Natural killer cell (primary cell): ENCODE results near the gene NGEF. TPM values are rescaled to one million over a fixed set of nuclear protein-coding genes. Genes with fewer than 3 reads are reported as not detected.

Source experiments
- ATAC-seq, 3 donors: fragments of 150-1000 bp in 2 of 3; fragments of 200-7000 bp in 1 of 3; cut with Tn5 transposase; 1 replicate in 1 of 3; 2 replicates in 2 of 3; pipeline ENCODE4 v1.10.0; 2021; ENCODE audit warnings: mild to moderate bottlenecking in 2 of 3, moderate library complexity in 2 of 3
- DNase-seq, 2 donors: peaks; one replicate each; pipeline versions ENCODE4 v3.0.0 to v3.0.0-alpha.2; 2013 to 2021; ENCODE audit warnings: mixed read lengths in 1 of 2
- H3K27ac ChIP-seq: one replicate; pipeline ENCODE4 v1.5.1; 2013; ENCODE audit warnings: mild to moderate bottlenecking, low read length
- H3K27me3 ChIP-seq: one replicate; pipeline ENCODE4 v1.6.1; 2013; ENCODE audit warnings: low read length; ENCODE audit not compliant: control insufficient read depth, insufficient read depth
- H3K36me3 ChIP-seq: one replicate; pipeline ENCODE4 v1.6.1; 2013; ENCODE audit warnings: low read length; ENCODE audit not compliant: control insufficient read depth, insufficient read depth
- H3K4me1 ChIP-seq: one replicate; pipeline ENCODE4 v1.6.1; 2013; ENCODE audit warnings: low read length; ENCODE audit not compliant: control insufficient read depth, insufficient read depth
- H3K4me3 ChIP-seq: one replicate; pipeline ENCODE4 v1.5.1; 2013; ENCODE audit warnings: low read length
- H3K9me3 ChIP-seq: one replicate; pipeline ENCODE4 v1.6.1; 2013; ENCODE audit warnings: low read length; ENCODE audit not compliant: control insufficient read depth, insufficient read depth
- H3K27ac Mint-ChIP-seq, 2 donors: one replicate each; pipeline ENCODE4 v1.8.0; 2022; ENCODE audit warnings: mild to moderate bottlenecking in 2 of 2, mixed read lengths in 2 of 2, moderate library complexity in 1 of 2
- H3K27me3 Mint-ChIP-seq, 2 donors: one replicate each; pipeline ENCODE4 v1.8.0; 2022; ENCODE audit warnings: low read depth in 2 of 2, mixed read lengths in 2 of 2
- H3K36me3 Mint-ChIP-seq: one replicate; pipeline ENCODE4 v1.8.0; 2022; ENCODE audit warnings: mixed read lengths
- H3K4me1 Mint-ChIP-seq, 2 donors: one replicate each; pipeline ENCODE4 v1.8.0; 2022; ENCODE audit warnings: mixed read lengths in 2 of 2
- H3K4me3 Mint-ChIP-seq: one replicate; pipeline ENCODE4 v1.8.0; 2022; ENCODE audit warnings: mild to moderate bottlenecking, moderate library complexity, mixed read lengths
- H3K9me3 Mint-ChIP-seq, 2 donors: one replicate each; pipeline ENCODE4 v1.8.0; 2022; ENCODE audit warnings: mixed read lengths in 2 of 2
- CTCF ChIP-seq: fragments of 200-600 bp; IDR thresholded peaks from one replicate; pipeline ENCODE4 v1.8.0; 2022; ENCODE audit warnings: antibody characterized with exemption
- WGBS: methylation state at CpG from one replicate; pipeline ENCODE4 v1.1.7; 2013; ENCODE audit warnings: missing lambda C conversion rate; ENCODE audit not compliant: insufficient coverage; 5-methylcytosine and 5-hydroxymethylcytosine counted together
- intact Hi-C: fragments of 100-400 bp; cut with micrococcal nuclease; formaldehyde crosslinking; loops from one replicate; pipeline ENCODE4 v1.14.2; 2022
- total RNA-seq, 4 donors: library from RNA; stranded (reverse); fragments of 120-200 nt in 1 of 4; gene quantifications; one replicate each; pipeline versions ENCODE4 v1.2.3 to v1.2.4, GENCODE V29; 2013 to 2022

The NGEF gene
- total RNA-seq, 3 donors from 2014 or later (not counting 1 experiment from before 2014, with no cell fraction given) = not detected

GRCh38 chr2:232920055-232920454, 93.0 kb downstream of the NGEF start:
- Histone ChIP-seq H3K4me3 (no peak overlapping the region), H3K27ac (no peak overlapping the region), H3K9me3 (no peaks in the 10 kb centered on the region), H3K4me1 (no peaks in the 10 kb centered on the region), H3K27me3 (no peaks in the 10 kb centered on the region), H3K36me3 (no peaks in the 10 kb centered on the region)
- Mint-ChIP-seq H3K27me3 (peaks cover 21 to 41% of the 10 kb centered on the region in 2 donors), H3K27ac (no peak overlapping the region), H3K4me1 (no peaks in the 10 kb centered on the region), H3K4me3 (no peak overlapping the region), H3K9me3 (no peaks in the 10 kb centered on the region), H3K36me3 (no peaks in the 10 kb centered on the region)
- 70% methylated on average over 11 of the region's 11 CpGs for WGBS
- DNase-seq = no peak
- TF ChIP-seq CTCF = no peak
- intact Hi-C loops = no loop called here
- no peak for ATAC-seq

DNA sequence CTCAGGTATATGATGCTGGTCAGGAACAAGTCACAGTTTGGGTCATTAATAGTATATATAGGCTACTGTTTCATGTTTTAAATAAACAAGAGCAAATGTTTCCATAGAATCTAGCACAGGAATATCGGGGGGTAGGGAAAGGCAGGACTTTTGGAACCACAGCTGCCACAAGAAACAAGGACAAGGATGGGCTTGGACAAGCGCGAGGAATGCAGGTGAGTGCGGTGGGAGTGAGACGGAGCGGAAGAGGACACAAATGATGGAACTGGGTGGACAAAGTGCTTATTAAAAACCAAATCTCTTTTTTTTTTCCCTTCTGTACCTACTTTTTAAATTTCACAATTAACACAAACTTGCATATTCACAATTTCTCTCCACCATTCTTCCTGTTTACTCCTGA, 93.9 kb downstream of the NGEF start:
- H3K4me3 ChIP-seq = no peak overlapping the region
- Mint-ChIP-seq H3K27ac (no peak overlapping the region), H3K36me3 (no peaks in the 10 kb centered on the region), H3K27me3 (peaks cover 20 to 36% of the 10 kb centered on the region in 2 donors), H3K4me3 (no peak overlapping the region), H3K4me1 (no peaks in the 10 kb centered on the region), H3K9me3 (no peaks in the 10 kb centered on the region)
- ATAC-seq (no peak), DNase-seq (no peak)
- no peak for TF ChIP-seq CTCF
- intact Hi-C loops = no loop called here
- no peaks in the 10 kb centered on the region for H3K27me3 ChIP-seq
- 95% methylated on average over 6 of the region's 6 CpGs for WGBS
- no peak overlapping the region for H3K27ac ChIP-seq
- no peaks in the 10 kb centered on the region for H3K36me3 ChIP-seq
- no peaks in the 10 kb centered on the region for H3K4me1 ChIP-seq
- no peaks in the 10 kb centered on the region for H3K9me3 ChIP-seq

DNA sequence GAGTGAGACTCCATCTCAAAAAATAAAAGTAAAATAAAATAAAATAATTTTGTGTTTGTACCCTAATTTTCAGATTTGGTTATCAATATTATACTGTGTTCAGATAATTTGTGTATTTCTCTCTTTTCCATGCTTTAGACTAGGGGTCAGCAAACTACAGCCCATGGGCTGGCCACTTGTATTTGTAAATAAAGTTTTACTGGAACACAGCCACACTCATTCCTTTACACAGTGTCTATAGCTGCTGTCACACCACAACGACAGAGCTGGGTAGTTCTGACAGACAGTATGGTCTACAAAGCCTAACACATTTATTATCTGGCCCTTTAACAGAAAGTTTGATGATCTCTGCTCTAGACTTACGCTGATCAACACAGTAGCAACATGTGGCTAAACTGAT, 99.2 kb downstream of the NGEF start:
- Histone ChIP-seq H3K9me3 (no peaks in the 10 kb centered on the region), H3K4me1 (no peaks in the 10 kb centered on the region), H3K27ac (no peak overlapping the region), H3K36me3 (no peaks in the 10 kb centered on the region), H3K4me3 (no peak overlapping the region), H3K27me3 (peaks cover 6% of the 10 kb centered on the region)
- WGBS = 85% methylated on average over 2 of the region's 2 CpGs
- DNase-seq (no peak), ATAC-seq (peak in 1 of 3 donors; percentile 35)
- Mint-ChIP-seq H3K27ac (no peak overlapping the region), H3K4me1 (no peaks in the 10 kb centered on the region), H3K27me3 (peaks cover 21 to 59% of the 10 kb centered on the region in 2 donors), H3K9me3 (no peaks in the 10 kb centered on the region), H3K36me3 (no peaks in the 10 kb centered on the region), H3K4me3 (no peak overlapping the region)
- intact Hi-C loops = no loop called here
- no peak for TF ChIP-seq CTCF

GRCh38 chr2:232911712-232912277, 101.3 kb downstream of the NGEF start:
- Mint-ChIP-seq H3K27me3 (peaks cover 19 to 57% of the 10 kb centered on the region in 2 donors), H3K36me3 (no peaks in the 10 kb centered on the region), H3K4me1 (no peaks in the 10 kb centered on the region), H3K27ac (no peak overlapping the region), H3K9me3 (no peaks in the 10 kb centered on the region), H3K4me3 (no peak overlapping the region)
- H3K27ac ChIP-seq = no peak overlapping the region
- intact Hi-C loops = no loop called here
- H3K36me3 ChIP-seq = no peaks in the 10 kb centered on the region
- ATAC-seq (no peak), DNase-seq (no peak)
- no peaks in the 10 kb centered on the region for H3K4me1 ChIP-seq
- peaks cover 6% of the 10 kb centered on the region for H3K27me3 ChIP-seq
- TF ChIP-seq CTCF = no peak
- H3K4me3 ChIP-seq = no peak overlapping the region
- WGBS = no CpG with 5 or more reads among the region's 1 CpG
- H3K9me3 ChIP-seq = no peaks in the 10 kb centered on the region
